ENCODE data around the gene TLCD1. TPM values are rescaled to one million over a fixed set of nuclear protein-coding genes. Genes with fewer than 3 reads are reported as not detected.

Gene TLCD1
- polyA plus RNA-seq, 1 experiment: 11.8 TPM

DNA sequence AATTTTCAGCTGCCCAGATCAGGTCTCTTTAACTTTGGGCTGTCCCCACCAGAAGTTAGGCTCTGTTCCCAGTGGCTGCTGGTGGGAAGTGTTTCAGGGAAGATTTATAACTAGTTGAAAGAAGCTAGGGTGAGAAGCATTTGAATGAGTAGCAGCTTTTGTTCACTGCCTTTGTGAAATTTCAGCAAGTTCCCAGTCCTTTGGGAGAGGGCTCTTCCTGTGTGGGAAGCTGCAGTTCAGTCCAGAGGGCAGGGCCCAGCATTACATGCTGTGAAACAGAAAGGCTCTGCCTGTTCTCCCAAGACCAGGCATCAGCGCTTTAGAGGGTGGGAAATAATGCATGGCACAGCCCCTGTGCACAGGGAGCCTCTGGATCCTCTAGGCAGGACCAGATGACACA, 32.2 kb downstream of the TLCD1 start:
- no peaks in the 10 kb centered on the region for H3K27me3 ChIP-seq (ENCODE audit: control insufficient read depth, insufficient read depth, low read length)
- TF ChIP-seq, protein P1, sequence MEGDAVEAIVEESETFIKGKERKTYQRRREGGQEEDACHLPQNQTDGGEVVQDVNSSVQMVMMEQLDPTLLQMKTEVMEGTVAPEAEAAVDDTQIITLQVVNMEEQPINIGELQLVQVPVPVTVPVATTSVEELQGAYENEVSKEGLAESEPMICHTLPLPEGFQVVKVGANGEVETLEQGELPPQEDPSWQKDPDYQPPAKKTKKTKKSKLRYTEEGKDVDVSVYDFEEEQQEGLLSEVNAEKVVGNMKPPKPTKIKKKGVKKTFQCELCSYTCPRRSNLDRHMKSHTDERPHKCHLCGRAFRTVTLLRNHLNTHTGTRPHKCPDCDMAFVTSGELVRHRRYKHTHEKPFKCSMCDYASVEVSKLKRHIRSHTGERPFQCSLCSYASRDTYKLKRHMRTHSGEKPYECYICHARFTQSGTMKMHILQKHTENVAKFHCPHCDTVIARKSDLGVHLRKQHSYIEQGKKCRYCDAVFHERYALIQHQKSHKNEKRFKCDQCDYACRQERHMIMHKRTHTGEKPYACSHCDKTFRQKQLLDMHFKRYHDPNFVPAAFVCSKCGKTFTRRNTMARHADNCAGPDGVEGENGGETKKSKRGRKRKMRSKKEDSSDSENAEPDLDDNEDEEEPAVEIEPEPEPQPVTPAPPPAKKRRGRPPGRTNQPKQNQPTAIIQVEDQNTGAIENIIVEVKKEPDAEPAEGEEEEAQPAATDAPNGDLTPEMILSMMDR (IDR thresholded peaks at IDR 0.05; ENCODE audit: low read depth, low read length): no peak
- ChIA-PET POLR2A (no interaction called here), CTCF (interaction anchor here (0.6 kb wide), 1 partner anchor 33 kb away, joined by 3 read pairs; no protein-coding TSS in a partner anchor)
- no peak for DNase-seq (ENCODE audit: low read depth, low spot score)
- no peak overlapping the region for H3K4me3 ChIP-seq (ENCODE audit: low read depth, low read length)
- no peak overlapping the region for H3K27ac ChIP-seq (ENCODE audit: low read depth, low read length)
- H3K9me3 ChIP-seq (ENCODE audit: control insufficient read depth, insufficient read depth, low read length): no peaks in the 10 kb centered on the region

DNA sequence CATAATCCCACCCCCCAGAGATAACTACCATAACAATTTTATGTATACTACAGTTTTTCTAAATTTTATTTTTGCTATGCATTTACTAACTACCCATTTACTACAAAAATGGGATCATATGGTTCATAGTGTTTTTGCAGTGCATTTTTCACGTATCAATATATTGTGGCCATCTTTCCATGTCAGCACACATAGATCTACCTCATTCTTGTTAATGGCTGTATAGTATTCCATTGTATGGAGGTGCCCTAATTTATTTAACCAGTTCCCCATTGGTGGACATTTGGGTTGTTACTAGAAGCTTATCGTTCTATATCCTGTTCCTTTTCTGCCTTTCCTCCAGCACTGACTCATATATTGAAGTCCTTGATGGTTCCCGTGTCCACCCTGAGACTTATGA, 37.0 kb downstream of the TLCD1 start:
- H3K27me3 ChIP-seq (ENCODE audit: control insufficient read depth, insufficient read depth, low read length): no peaks in the 10 kb centered on the region
- H3K9me3 ChIP-seq (ENCODE audit: control insufficient read depth, insufficient read depth, low read length): no peaks in the 10 kb centered on the region
- ChIA-PET POLR2A (no interaction called here), CTCF (interaction anchor here (0.6 to 1.1 kb wide), 2 partner anchors 43 to 74 kb away, joined by 4 read pairs; no protein-coding TSS in a partner anchor)
- no peak overlapping the region for H3K4me3 ChIP-seq (ENCODE audit: low read depth, low read length)
- no peak for DNase-seq (ENCODE audit: low read depth, low spot score)
- TF ChIP-seq, protein P1 (IDR thresholded peaks at IDR 0.05; ENCODE audit: low read depth, low read length): no peak
- no peak overlapping the region for H3K27ac ChIP-seq (ENCODE audit: low read depth, low read length)

DNA sequence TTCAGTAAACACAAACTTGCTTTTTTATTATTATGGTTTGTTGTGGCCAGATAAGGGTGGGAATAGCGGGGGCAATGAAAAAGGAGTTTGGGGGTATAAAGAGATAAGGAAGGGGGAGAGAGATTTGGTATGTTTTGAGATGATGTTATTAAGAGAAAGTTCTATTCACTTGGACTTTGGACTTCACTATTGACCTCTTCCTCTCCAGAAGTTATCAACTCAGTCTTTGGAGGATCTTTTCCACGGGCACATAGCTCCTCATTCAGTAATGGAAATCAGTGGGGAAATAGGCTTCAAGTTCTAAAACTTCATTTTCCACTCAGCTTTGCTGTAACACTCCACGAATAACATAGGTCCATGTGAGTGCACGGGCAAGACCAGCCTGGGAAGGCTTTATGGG, 37.6 kb downstream of the TLCD1 start:
- POLR2A ChIA-PET: no interaction called here
- no peaks in the 10 kb centered on the region for H3K27me3 ChIP-seq (ENCODE audit: control insufficient read depth, insufficient read depth, low read length)
- CTCF ChIA-PET: interaction anchor here (0.6 to 1.1 kb wide), 2 partner anchors 43 to 75 kb away, joined by 4 read pairs; no protein-coding TSS in a partner anchor
- H3K27ac ChIP-seq (ENCODE audit: low read depth, low read length): no peak overlapping the region
- TF ChIP-seq, protein P1 (IDR thresholded peaks at IDR 0.05; ENCODE audit: low read depth, low read length): no peak
- H3K4me3 ChIP-seq (ENCODE audit: low read depth, low read length): no peak overlapping the region
- DNase-seq (ENCODE audit: low read depth, low spot score): no peak
- no peaks in the 10 kb centered on the region for H3K9me3 ChIP-seq (ENCODE audit: control insufficient read depth, insufficient read depth, low read length)

DNA sequence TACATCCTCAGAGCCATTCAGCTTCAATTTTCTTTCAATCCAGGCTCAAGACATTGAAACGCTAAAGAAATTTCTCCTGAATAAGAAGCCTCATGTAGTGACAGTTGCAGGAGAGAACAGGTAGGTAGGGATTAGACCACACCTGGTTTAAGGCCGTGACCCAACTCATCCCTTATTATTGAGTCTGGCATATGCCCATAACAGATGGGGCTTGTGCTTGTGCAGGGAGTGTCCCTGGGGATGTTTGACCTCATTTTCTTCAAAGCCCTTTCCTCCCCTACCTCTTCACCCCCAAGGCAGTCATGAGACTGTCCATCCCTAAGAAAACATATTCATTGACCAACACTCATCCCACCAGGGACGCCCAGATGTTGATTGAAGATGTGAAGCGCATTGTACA, 39.7 kb downstream of the TLCD1 start:
- Histone ChIP-seq H3K4me3 (ENCODE audit: low read depth, low read length) (no peak overlapping the region), H3K9me3 (ENCODE audit: control insufficient read depth, insufficient read depth, low read length) (no peaks in the 10 kb centered on the region), H3K27me3 (ENCODE audit: control insufficient read depth, insufficient read depth, low read length) (no peaks in the 10 kb centered on the region), H3K27ac (ENCODE audit: low read depth, low read length) (no peak overlapping the region)
- CTCF ChIA-PET: no interaction called here
- POLR2A ChIA-PET: no interaction called here
- TF ChIP-seq, protein P1 (IDR thresholded peaks at IDR 0.05; ENCODE audit: low read depth, low read length): no peak
- DNase-seq (ENCODE audit: low read depth, low spot score): no peak

DNA sequence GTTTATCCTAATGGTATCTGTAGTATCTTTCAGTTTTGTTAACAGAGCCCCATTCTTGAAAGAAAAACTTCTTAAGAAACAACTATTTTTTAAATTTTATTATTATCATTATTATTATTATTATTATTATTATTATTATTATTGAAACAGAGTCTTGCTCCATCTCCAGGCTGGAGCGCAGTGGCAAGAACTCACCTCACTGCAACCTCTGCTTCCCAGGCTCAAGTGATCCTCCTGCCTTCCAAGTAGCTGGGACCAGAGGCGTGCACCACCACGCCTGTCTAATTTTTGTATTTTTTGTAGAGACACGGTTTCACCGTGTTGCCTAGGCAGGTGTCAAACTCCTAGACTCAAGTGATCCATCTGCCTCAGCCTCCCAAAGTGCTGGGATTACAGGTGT, 40.7 kb downstream of the TLCD1 start:
- no peak overlapping the region for H3K27ac ChIP-seq (ENCODE audit: low read depth, low read length)
- ChIA-PET POLR2A (no interaction called here), CTCF (no interaction called here)
- H3K4me3 ChIP-seq (ENCODE audit: low read depth, low read length): no peak overlapping the region
- TF ChIP-seq, protein P1 (IDR thresholded peaks at IDR 0.05; ENCODE audit: low read depth, low read length): no peak
- no peaks in the 10 kb centered on the region for H3K27me3 ChIP-seq (ENCODE audit: control insufficient read depth, insufficient read depth, low read length)
- no peak for DNase-seq (ENCODE audit: low read depth, low spot score)
- H3K9me3 ChIP-seq (ENCODE audit: control insufficient read depth, insufficient read depth, low read length): no peaks in the 10 kb centered on the region
